HG03354 (cell line): ENCODE data around the gene SRSF6.
"Not testable (repeated sequence)": the region's sequence is repeated elsewhere in the genome, so short reads cannot be mapped to it uniquely, and the experiment has no call there.

Experiments used
- ATAC-seq: cut with Tn5 transposase; IDR thresholded peaks from one replicate; pipeline ENCODE4 v1.9.1; 2021; ENCODE audit warnings: mild to moderate bottlenecking; ENCODE audit not compliant: unreplicated experiment, poor library complexity, severe bottlenecking

The SRSF6 gene

DNA sequence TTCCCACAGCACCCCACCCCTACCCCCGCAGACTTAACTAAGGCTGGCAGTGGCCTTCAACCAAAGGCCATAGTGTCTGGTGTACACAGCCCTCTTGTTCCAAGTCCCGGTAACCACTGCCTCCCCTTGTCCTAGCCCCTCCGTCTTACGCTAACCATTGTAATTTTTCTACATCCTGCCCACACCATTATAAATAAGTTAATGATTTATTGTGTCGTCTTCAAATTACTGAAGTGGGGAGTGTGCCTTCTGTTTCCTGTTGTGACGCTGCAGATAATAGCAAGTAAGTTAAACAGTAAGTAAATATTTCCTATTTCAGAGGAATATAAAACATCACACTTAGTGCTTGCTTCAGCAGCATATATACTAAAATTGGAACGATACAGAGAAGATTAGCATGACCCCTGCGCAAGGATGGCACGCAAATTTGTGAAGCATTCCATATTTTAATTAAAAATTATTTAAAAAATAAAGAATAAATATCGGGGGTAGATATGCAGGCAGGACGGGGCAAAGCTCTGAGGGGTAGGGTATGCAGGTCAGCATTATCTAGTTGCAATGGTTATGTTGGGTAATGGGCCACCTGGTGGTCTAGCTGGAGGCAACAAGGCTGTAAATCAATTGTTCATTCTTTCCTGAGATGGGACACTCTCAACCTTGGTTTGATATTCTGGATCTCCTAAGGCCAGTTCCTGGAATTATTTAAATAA is 15.1 kb downstream of the SRSF6 start:
- no peak for ATAC-seq

DNA sequence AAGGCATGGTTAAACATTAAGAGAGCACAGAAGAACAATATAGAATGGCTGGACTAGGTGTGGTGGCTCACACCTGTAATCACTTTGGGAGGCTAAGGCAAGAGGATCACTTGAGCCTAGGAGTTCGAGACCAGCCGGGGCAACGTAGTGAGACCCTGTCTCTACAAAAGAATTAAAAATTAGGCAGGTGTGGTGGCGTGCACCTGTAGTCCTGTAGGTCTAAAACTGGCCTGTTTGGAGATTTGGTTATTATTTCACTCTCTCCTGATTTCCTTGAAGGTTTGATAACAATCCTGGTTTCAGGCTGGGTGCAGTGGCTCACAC is 15.6 kb downstream of the SRSF6 start:
- ATAC-seq = no peak

DNA sequence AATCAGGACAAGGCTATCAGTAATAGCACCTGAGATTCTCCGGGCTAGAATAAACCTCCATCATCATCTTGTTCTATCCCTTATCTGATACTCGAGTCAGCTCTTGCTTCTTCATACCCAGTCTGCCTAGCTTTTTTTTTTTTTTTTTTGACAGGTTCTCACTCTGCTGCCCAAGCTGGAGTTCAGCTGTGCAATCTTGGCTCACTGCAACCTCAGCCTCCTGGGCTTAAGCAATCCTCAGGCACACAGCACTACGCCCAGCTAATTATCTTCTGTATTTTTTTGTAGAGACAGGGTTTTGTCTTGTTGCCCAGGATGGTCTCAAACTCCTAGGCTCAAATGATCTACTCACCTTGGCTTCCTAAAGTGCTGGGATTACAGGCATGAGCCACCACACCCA is 19.5 kb downstream of the SRSF6 start:
- no peak for ATAC-seq

DNA sequence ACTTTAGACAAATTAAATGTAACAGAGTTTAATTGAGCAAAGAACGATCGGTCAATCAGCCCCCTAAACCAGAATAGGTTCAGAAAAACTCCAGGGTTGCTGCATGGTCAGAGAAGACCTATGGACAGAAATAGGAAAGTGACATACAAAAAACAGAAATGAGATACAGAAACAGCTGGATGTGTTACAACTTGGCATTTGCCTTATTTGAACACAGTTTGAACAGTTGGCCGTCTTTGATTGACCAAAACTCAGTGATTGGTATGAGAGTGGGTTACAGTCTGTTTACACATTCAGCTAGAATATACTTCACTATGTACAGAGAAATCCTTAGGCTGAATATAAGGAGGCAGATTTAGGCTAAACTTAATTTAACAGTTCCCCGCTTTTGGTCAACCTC is 19.9 kb downstream of the SRSF6 start:
- no peak for ATAC-seq

DNA sequence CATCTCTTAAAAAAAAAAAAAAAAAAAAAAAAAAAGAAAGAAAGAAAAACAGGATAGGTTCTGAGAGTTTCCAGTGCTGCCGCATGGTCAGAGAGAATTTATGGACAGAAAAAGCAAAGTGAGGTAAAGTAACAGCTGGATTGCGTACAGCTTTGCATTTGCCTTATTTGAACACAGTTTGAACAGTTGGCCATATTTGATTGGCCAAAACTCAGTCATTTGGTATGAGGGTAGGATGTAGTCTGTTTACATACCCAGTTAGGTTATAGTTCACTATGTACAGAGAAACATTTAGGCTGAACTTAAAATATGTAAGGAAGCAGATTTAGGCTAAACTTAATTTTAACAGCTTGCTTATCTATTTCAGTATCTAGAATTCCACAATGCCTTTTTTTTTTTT is 32.3 kb downstream of the SRSF6 start:
- no peak for ATAC-seq

DNA sequence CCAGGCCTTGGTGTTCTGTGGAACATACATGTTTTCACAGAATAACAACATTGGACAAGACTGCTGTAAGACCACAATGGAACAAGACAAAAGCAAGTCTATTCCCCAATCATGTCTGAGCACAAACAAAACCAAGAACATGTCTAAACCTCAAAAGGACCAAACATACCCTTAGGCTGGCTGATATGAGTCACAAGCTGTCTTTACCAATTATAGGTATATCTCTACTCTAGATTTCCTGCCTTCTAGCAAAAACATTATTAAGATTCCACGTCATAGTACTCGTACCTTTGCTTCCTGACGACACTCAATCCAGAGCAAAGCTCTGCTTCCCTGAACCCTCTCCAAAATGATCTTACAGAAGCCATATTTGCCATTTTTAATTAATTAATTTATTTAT is 34.4 kb downstream of the SRSF6 start:
- ATAC-seq = peak; percentile 65

DNA sequence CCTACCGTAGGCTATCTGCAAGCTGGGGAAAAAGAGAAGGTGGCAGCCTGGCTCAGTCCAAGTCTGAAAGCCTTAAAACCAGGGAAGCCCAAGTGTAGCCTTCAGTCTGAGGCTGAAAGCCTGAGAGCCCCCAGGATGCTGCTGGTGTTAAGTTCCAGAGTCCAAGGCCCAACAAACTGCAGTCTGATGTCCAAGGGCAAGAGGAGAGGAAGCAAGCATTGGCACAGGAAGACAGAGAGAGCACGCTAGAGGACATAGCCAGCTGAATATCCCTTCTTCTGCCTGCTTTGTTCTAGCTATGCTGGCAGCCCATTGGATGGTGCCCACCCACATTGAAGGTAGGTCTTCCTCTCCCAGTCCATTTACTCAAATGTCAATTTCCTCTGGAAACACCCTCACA is 37.7 kb downstream of the SRSF6 start:
- no peak for ATAC-seq

DNA sequence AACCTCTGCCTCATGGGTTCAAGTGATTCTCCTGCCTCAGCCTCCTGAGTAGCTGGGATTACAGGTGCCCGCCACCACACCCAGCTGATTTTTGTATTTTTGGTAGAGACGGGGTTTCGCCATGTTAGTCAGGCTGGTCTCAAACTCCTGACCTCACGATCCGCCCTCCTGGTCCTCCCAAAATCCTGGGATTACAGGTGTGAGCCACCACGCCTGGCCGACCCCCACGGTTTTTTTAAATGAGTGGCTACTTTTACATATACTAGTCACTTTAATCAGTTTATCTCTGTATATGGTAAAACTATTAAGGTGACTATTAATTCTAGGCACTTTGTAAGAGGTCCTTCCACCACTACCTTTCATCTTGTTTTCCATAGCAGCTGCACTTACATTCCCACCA is 44.3 kb downstream of the SRSF6 start:
- not testable (repeated sequence) for ATAC-seq

DNA sequence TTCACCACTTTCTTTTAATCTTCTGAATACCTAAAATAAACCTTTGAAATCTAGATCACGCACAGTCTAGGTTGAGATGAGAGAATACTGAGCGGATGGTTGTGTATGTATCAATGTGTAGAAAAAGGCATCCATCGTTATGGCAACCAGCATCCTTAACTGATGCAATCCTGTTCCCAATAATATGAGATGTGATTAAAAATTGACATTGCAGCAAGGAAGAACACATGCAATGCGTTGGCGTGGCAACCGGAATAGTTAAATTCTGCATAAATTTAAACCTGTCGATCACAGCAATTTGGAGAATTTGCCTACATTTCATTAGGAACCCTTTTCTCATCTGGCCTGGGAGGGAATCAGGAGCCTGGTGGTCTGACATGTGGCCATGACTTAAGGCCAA is 48.5 kb downstream of the SRSF6 start:
- no peak for ATAC-seq

DNA sequence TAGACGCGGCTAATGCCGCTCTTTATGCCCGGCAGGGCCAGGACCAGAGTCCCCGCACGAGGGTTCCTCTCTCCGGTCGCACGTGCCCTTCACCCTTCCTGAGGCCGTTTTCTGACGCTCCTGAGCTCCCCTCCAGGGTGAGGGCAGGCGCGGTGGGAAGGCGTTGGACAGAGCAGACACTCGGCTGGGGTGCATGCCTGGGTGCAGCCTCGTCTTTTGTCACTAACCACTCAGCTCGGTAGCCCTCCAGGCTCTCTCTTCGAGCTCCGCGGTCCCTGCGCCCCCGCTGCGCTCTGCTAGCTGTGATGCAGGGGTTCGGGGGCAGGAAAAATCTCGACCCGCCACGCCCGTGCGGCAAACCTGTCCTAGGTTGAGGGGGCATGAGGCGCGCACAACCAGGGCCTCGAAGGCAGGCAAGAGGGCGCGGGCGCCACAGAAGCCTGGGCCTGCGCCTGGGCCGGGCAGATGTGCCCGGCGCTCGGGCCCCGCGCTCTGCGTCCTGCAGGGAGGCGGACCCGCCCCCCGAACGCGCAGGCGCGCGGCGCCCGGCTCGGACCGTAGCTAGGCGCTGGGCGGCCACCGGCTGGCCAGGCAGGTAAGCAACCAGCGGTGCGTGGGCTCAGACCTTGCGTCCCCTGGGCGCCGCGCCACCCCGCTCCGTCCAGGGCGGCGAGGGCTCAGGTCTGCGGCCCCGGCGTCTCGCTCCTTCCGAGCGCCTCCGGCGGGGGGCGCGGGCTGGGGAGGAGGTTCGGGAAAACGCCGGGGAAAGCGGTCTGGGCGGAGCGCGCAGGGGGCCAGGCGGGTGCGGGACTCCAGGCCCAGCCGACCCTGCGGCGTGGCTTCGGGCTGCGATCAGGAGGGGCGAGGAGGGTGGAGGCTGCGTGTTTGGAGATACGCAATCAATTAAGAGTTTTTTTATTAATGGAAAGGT is 49.7 kb downstream of the SRSF6 start, which contains the start of gene L3MBTL1:
L3MBTL1 (plus strand) TSS at position 548 of the 931 bp plus-strand sequence. CDS start 5,807 bp downstream, outside the sequence.
- no peak for ATAC-seq

DNA sequence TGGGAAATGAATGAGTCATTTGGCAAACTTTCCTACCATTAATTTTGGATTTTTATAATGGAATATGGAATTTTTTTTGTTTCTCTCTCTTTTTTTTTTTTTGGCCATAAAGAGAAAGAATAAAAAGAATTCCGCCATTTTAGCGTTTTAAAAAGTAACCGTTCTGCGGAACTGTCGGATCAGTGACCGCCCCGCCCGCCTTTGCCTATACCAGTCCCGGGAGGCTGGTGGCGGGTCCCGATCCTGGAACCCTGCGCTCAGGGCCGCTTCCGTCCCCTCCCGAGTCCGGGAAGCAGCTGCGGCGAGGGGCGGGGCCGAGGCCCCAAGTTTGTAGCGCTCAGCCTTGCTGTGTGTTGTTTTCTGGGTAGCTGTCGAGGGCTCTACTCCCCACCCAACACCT is 50.4 kb downstream of the SRSF6 start:
- ATAC-seq = no peak

DNA sequence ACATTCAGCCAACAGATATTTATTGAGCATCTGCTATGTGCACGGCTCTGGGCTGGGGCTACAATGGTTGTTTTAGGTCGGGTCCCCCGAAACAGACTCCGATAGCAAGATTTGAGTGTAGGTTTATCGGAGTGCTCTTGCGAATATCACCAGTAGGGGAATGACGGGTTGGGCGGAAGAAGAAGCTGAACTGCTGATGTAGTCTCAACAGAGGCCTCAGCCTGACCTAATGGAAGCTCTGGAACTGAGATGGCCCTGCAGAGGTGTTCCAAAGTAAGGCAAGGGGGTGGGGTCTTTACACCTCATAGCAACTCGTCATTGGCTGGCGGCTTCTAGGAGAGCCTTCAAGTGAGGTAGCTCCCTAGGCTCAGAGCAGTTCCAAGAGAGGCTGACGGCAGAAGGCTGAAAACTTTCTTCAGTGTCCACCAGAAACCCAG is 50.9 kb downstream of the SRSF6 start:
- no peak for ATAC-seq

DNA sequence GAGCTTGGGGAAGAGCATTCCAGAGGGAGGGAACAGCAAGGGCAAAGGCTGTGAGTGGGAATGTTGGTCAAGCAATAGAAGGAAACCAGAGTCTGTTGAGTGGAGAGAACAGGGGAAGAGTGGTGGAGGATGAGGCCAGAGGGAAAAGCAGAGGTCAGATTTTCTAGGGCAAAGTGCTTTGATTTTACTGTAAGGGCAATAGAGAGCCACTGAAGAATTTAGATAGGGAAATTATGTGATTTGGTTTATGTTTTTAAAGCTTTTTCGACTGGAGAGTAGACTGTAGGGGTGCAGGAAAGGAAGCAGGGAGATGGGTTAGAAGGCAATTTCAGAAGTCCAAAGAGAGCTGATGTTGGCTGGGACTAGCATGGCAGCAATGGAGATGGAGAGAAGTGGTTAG is 54.2 kb downstream of the SRSF6 start:
- ATAC-seq = no peak

DNA sequence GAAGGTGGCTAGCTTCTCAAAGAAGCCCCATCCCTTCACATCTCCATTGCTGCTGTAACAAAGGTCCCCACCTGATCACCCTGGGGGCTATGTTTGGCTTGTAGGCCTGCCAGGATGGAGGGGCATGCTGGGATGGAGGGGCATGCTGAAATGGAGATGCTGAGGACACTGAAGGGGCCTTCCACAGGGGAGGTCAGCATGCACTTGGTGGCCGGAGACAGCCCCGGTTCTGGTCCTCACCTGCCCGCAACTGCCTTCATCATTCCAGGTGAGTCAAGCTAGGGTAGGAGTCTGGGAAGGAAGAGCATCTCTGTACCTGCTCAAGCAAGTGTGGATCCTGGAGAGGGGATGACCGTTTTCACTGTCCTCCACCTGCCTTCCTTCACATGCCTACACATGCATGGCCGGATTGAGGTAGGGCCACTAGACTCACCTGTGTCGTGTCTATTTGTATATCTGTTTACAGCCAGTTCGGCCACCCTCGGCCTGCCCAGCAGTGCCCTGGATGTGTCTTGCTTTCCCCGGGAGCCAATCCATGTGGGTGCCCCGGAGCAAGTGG is 55.8 kb downstream of the SRSF6 start:
- peak; percentile 7 for ATAC-seq
